HL-60/S4 treated with phorbol 12-myristate 13-acetate at 8.2 ng/mL for 4 days and 3 days (cell line): ENCODE results near the gene PIGL.
"Not testable (repeated sequence)": the region's sequence is repeated elsewhere in the genome, so short reads cannot be mapped to it uniquely, and the experiment has no call there.

Experiments
- in situ Hi-C: fragments of 300-500 bp; cut with MboI; formaldehyde crosslinking; loops from 2 replicates; pipeline ENCODE4 v1.15.0; 2022; ENCODE audit warnings: low sequenced_read_pairs

Gene PIGL

GRCh38 chr17:16216341-16217001, 539 bp upstream of the PIGL start:
- in situ Hi-C loops = not testable (repeated sequence)

- in situ Hi-C loops = no loop called here
These were observed 5.4 kb downstream of the PIGL start for GRCh38 chr17:16222406-16222805.

GRCh38 chr17:16229912-16230561, 13.0 kb downstream of the PIGL start:
- in situ Hi-C loops = not testable (repeated sequence)

- in situ Hi-C loops = no loop called here
These were observed 15.4 kb downstream of the PIGL start for GRCh38 chr17:16232391-16232790.

- in situ Hi-C loops = no loop called here
These were observed 22.9 kb downstream of the PIGL start for GRCh38 chr17:16239931-16240330.

GRCh38 chr17:16241906-16242399, 24.9 kb downstream of the PIGL start:
- in situ Hi-C loops = no loop called here

GRCh38 chr17:16243385-16243784, 26.4 kb downstream of the PIGL start:
- in situ Hi-C loops = no loop called here

- in situ Hi-C loops = no loop called here
These were observed 27.0 kb downstream of the PIGL start for GRCh38 chr17:16243801-16244567.

- in situ Hi-C loops = no loop called here
These were observed 30.6 kb downstream of the PIGL start for GRCh38 chr17:16247586-16247984.

- in situ Hi-C loops = no loop called here
These were observed 33.6 kb downstream of the PIGL start for GRCh38 chr17:16250635-16251034.

- in situ Hi-C loops = no loop called here
These were observed 34.0 kb downstream of the PIGL start for GRCh38 chr17:16251043-16251442.

GRCh38 chr17:16251556-16251955, 34.5 kb downstream of the PIGL start:
- in situ Hi-C loops = no loop called here

- in situ Hi-C loops = no loop called here
These were observed 37.9 kb downstream of the PIGL start for GRCh38 chr17:16254773-16255400.

- in situ Hi-C loops = no loop called here
These were observed 38.5 kb downstream of the PIGL start for GRCh38 chr17:16255481-16255921.

GRCh38 chr17:16258901-16259300, 41.9 kb downstream of the PIGL start:
- in situ Hi-C loops = no loop called here

GRCh38 chr17:16259926-16260325, 42.9 kb downstream of the PIGL start:
- in situ Hi-C loops = no loop called here

GRCh38 chr17:16261049-16261448, 44.0 kb downstream of the PIGL start:
- in situ Hi-C loops = no loop called here

GRCh38 chr17:16262201-16262600, 45.2 kb downstream of the PIGL start:
- in situ Hi-C loops = no loop called here

- in situ Hi-C loops = no loop called here
These were observed 50.2 kb downstream of the PIGL start for GRCh38 chr17:16267174-16267573.

- in situ Hi-C loops = no loop called here
These were observed 52.6 kb downstream of the PIGL start for GRCh38 chr17:16269658-16270057.

GRCh38 chr17:16272111-16272840, 55.3 kb downstream of the PIGL start:
- in situ Hi-C loops = no loop called here
